HG02973 (cell line): ENCODE measurements around the gene MED15.

Experiments
- ATAC-seq: cut with Tn5 transposase; IDR thresholded peaks from one replicate; pipeline ENCODE4 v1.9.1; 2021; ENCODE audit warnings: moderate library complexity; ENCODE audit not compliant: unreplicated experiment

MED15 gene

DNA sequence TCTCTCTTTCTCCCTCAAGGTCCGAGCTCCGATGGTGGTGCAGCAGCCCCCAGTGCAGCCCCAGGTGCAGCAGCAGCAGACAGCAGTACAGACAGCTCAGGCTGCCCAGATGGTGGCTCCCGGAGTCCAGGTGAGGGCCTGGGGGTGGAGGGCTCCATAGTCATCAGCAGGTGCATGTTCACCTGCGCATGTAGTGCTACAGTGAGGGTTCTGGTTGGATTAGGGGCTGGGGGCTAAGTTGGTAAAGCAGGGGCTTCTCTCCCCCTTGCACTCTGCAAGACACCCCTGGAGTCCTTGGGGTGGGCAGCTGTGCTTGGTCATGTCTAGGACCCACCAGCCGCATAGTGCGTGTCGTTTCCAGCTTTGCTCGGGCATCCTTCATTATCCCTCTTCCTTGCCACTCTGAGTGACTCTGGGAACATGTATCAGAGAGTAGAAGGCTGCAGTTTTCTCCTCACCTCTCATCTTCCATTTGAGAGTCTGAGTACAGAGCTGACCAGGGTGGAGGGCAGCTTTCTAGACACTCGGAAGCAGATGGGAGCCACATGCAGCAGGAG is 61.2 kb downstream of the MED15 start:
- ATAC-seq, result no peak

DNA sequence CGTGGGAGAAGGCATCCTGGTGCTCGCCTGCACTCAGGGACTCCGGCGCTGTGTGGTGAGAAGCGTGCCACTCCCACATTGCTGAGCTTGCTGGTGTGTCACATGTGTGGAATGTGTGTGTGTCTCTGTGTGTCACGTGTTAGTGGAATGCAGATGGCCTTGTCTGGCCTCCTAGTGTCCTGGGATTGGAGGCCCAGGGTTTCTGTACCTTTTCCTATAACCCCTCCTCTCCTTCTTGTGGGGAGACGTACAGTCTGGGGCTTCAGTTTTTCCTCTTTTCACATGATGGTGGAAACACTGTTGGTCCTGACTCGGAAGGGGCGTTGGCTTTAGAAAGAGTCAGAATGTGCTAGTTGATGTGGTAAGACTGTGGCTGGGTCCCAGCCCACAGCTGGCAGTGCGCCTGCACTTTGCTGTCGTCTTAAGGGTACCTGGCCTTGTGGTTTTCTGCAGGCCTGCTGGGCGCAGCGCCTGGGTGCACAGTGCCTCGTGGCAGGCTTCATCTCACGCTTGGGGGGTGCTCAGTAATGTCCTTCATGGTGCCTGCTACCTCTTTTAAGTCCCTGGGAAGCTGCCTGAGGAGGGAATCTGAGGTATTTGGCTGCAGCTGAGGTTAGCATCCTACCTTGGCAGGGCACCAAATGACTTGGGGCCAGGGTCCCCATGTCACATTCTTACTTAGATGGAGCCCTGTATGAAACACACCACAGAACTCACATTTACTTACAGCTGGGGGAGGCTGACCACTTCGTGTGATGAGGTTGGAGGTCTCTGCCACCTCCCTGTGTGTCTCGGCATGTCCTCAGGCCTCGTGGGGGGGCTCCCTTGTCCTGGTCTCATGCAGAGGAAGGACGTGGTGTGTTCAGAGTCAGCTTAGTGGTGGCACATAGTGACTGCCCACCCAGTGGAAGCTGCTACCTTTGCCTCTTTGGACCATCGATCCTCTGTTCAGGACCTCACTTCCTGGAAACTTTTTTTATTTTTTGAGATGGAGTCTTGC is 61.9 kb downstream of the MED15 start:
- no peak for ATAC-seq

DNA sequence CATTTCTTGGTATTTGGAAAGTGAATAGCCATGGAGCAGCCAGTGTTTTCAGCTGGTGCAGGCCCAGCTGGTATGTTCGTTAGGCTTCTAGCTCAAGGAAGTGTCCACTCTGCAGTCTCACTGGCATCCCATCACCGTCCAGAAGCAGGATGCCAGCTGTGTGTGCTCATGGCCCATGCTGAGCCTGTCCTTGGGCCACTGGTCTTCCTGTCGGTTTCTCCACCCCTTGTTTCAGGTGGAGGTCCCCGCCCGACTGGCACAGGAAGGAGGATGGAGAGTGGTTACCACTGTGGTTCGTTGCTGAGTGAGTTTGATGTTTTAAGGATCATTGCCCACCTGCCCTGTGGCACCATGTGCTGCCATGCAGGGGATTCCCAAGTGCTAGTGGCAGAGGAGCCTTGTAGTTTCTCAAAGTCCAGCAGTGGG is 63.7 kb downstream of the MED15 start:
- no peak for ATAC-seq

DNA sequence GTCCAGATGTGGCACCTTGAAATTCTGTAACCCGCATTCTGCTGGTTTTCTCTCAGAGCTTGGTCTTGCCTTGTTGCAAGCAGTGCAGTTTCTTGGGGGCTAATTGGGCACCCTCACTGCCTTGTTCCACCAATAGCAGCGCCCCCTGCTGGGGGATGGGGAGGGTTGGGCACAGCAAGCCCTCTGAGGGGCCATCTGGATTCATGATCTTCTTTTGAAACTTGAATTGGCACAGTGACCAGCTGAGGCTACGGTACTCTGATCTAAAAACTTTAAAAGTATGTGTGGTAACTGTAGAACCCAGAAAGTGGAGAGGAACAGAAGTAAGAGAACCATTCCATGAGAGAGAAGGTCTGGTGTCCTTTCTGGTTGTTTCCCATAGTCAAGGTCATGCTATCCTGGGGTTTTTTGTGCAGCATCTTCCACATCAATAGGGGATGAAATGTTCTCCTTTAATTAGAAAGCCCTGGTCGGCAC is 64.2 kb downstream of the MED15 start:
- ATAC-seq, result no peak

DNA sequence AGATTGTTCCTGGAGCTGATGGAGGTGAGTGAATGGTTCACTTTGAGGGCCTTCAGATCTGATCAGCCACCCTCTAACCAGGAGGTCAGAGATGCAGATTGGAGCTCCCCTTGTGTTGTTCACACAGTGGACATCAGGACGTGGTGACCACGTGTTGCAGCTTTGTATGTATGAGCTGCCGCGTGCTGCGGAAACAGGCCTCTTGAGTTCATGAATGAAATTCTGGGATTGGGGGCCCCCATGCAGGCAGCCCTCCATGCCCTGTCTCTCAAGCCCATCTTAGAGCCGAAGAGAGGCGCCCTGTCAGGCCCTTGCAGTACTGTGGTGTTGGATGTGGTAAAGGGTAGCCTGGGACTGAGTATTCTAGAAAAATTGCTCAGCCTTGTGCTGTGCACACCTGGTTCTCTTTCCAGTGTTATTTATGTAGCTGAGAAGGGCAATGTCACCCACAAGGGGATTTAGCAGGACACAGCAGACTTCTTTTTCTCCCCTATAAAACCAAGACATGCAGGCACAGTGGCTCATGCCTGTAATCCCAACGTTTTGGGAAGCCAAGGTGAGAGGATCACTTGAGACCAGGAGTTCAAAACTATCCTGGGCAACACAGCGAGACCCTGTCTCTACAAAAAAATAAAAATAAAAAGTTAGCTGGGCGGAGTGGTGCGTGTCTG is 64.9 kb downstream of the MED15 start:
- no peak for ATAC-seq

DNA sequence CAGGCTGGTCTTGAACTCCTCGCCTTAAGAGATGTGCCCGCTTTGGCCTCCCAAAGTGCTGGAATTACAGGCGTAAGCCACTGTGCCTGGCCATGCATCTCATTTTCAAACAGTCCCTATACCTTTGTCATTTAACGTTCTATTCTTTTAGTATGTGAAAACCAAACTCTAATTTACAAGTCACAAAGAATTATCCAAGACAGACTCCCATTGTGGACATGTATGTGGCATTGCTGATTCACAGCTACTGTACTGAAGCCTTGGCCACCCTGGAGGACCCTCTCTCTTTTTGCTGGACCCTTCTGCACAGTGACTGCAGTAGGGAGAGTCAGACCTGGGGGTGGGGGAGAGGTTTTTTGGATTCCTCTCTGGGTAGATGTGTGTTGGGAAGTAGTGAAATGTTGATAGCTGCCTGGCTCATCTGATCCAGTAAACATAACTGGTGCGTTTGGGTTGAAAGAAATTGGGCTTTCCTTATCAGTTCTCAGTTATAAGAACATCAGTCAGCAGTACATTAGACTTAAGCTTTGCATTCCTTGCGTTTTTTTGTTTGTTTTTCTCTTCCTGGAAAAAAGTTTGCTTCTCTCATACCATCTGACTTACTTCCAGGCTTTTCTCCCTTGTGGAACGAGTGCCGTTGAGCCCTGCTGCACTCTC is 65.9 kb downstream of the MED15 start:
- ATAC-seq, result no peak

DNA sequence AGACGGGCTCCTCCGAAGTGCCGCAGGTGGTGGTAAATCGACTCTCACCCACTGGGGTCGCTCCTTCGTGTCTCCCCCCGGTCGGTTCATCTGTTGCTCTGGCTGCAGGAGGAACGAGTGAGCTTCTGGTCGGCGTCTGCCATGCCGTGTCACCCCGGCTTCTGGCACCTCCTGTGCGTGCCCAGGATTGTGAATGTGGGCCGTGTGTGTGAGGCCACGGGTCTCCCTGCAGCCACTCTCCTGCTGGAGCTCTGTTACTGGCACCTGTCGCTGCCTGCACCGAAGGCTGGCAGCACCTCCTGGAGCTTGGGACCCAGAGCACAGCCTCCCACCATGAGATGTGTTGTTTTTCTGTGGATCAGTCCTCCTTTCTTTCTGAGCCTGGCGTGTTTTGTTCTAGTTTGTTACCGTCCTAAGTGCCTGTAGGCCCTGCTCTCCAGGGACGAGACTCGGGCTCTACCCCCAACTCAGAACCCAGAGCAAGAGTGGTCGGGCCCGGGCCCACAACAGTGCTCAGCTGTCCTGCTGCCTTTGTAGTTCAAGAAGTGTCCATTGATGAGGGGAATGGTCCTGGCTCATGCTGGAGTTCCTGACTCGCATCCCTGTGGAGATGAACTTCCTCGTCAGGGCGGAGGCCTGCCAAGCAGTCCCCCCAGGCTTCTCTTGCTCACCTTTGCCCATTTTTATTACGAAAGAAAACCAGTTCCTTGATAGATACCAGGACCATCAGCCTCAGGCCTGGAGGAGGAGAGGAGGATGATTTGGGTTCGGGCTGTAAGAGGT is 66.6 kb downstream of the MED15 start:
- no peak for ATAC-seq

DNA sequence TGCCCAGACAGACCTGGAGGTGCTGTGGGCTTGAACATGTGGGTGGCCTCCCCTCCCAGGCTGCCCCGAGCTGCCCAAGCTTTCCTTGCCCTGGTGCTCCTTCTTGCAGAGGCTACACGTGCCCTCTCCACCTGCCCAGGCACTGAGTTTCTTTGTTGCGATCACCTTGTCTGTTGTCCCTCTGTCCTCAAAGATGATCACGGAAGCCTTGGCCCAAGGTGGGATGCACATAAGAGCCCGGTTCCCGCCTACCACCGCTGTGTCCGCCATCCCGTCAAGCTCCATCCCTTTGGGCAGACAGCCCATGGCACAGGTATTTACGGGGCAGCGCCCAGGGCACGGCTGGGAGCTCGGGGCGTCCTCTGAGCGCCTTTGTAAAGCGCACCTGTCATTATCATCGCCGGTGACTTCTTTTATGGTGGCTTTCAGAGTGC is 67.5 kb downstream of the MED15 start:
- ATAC-seq, result no peak

DNA sequence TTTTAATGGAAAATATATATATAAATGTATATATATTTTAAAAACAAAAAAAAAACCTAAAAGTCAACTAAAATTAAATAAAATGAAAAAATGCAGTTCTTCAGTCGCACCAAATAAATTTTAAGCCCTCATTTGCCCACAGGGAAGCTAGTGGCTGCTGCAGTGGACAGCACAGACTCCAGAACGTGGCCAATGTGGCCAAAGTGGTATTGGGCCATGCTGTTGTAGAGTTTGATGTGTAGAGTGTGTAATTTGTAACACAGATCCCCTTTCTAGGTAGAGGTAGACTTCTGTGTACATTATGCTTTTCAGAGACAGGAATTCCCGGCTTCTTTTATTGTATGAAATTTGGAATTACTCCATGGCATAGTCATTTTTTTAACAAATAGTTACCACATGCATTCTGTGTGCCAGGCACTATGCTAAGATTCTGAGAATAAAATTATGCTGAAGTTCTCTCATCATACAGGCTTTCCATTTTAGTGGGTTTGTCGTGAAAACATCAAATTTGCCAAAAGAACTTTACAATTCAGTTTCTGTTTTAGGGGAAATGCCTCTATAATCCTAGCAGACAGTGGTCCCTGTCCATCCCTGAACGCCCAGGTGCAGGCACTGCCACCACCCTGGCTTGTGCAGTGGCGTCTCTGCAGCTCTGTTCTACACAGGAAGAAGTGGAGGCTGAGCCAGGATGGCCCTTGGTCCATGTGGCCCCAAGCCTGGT is 68.5 kb downstream of the MED15 start:
- ATAC-seq, result no peak

DNA sequence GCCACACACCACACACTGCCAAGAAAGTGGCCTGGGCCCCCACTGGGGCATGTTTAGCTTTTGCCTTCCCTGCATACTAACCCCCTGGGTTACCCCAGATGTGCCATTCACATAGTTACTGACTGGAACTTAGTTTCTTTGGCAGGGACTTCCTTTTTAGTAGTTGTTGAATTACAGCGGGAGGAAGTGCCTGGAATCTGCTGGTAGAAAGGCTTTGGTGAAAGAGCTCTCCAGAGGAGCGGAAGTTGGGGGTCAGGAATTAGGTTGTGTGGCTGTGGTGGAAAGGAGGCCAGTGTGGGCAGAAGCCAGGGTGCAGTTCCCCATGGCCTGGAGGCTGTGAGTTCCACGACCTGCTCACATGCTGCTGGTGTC is 69.0 kb downstream of the MED15 start:
- no peak for ATAC-seq

DNA sequence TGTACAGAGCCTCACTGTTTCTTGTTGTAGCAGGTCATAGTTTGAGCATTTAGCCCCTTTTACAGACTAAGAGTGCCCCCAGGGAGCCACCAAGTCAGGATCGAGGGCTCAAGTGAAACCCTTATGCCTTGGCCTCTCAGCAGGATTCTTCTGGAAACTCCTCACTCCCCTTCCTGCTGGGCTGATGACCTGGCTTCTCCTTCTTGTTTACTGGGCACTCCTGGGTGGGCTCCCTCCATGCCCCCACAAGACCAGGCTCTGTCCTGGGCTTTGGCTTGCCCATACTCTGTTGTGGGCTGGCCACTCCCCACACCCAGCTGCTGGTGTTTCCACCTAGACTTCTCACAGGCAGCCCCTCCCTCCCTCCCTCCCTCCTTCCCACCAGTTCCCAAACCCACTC is 69.6 kb downstream of the MED15 start:
- no peak for ATAC-seq

DNA sequence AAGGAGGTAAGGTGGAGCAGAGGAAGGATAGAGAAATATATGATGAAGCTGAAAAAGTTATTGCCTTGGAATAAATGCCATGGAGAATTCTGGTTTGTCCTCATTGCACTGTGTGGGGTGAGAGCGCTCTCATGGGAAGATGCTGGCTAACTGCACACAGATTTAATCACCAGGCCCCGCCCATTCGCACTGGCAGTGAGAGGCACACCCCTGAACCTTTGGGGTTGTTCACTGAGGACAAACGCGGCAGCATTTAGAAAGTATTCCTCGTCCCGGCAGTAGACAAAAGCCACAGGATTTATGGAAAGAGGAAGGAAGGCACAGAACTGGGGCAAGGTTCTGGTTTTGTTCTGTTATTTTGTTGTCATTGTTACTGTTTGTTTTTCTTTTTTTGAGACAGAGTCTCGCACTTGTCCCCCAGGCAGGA is 70.2 kb downstream of the MED15 start:
- no peak for ATAC-seq

DNA sequence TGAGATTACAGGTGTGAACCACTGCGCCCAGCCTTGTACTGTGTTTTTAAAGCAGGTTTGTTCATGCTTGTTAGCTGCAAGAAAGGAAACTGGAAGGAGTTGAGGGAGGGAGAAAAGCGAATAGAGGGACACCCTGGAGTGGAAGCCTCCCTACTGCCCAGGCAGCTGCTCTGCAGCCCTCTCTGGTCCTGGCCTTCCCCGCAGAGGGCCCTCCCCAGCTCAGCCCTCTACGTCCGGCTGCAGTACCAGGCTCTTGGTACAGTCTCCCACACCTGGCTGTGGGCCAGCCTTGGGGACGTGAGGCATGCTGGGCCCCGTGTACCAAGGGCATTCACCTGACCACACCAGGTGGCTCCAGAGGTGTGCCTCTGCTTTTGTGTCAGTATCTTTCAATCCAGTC is 70.8 kb downstream of the MED15 start:
- no peak for ATAC-seq

DNA sequence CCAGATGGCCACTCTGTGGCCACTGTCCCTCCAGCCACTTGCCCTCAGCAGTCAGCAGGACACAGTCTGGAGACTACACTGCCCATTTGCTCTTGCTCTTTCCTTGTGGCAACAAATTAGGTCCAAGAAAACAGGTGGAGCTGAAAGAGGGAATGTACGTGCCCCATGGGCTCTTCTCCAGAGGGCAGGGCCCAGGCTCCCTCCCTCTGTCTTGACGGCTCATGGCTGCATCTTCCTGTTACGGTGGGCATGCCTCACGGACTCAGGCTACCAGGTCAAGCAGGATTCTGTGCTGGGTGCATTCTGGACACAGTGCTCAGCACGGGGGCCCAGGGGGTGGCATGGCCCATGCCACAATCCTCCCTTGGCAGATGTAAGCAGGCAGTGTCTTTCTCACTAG is 71.3 kb downstream of the MED15 start:
- ATAC-seq, result no peak

DNA sequence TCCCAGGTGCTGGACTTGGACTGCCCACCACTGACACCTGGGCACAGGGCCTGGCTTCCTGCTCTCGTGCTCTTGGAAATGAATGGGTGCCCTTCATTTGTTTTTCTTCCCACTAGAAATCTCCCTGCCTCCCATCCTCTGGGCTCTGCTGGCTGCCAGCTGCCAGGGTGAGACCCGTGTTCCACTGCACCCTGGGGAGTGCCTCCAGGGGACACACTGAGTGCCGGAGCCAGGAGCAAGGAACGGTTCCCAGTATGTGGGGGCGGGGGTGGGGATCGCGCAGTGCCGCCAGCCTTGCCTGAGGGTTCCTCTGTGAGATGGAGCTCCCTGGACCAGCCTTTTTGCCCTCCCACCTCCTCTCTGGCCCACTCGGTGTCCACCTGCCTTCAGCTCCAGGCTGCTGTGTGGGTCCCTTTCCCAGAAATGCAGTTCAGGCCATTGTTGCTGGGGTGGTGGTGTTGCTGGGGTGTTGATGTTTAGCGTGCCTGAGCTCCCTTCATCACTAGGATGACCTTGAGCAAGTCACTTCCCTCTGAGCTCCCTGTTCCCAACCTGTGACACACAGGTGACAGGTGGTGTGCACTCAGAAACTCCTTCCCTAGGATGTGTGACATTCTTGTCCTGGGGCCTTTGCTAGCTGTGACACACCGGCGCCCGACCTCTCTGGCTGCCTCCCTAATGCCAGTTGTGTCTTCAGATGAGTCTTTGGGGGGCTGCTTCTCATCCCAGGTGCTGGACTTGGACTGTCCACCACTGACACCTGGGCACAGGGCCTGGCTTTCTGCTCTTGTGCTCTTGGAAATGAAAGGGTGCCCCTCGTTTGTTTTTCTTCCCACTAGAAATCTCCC is 72.1 kb downstream of the MED15 start:
- ATAC-seq, result no peak

DNA sequence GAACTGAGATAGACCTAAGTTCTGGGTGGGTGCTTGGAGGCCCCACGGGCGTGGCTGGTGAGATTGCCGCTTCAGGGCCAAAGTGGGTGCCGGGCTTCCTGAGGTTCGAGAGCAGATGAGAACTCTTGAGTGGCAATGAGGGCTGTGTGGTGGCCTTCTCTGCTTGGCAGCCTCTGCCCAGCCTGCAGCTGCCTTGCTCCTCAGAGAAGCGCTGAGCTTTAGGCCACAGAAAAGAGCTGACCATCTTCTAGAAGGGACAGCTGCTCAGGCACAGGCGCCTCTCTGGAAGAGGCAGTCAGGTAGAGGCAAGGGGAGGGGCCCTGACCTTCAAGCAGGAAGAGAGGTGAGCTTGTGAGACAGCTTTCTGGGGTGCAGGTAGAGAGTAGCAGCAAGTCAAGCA is 72.8 kb downstream of the MED15 start:
- no peak for ATAC-seq

DNA sequence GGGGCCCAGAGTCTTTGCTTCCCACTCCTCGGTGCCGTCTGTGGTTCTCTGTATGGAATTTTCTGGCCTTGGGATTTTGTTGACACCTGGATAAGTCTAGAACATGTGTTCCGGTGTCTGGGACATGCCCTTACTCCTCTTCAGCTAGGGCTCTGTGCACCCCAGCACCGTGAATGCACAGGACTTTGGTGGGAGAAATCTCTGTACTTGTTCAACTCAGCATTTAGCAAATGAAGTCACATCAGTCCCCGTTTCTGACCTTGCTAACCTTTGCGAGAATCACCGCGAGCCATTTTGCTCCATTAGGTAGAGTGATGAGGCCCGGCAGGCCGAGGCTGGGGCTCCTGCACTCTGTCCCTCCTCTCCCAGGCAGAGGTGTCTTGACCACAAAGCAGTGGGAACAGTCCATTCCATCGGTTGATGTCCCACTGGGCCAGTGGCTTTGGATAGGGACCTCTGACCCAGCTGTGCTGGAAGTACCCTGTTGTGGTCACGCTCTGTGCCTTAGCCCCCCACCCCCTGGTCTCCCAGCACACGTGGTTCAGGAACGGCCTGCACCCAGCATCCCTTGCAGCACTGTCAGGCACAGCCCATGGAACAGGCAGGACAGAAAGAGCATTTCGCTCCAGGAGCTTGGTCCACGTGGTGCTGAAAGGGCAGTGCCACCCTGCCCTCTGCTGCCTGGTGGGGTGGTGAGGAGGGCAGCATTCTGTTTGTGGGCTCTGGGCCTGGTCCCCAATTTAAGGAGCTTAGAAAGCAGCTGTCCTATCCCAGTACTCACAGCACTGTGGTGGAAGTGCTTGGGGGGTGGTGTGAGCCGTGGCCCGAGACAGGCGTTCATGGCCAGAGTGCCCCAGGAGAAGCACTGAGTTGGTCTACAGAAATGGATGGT is 73.4 kb downstream of the MED15 start:
- no peak for ATAC-seq
